Upper lobe of left lung (tissue), 4 donors: ENCODE results near the gene KRTAP3-3.

ENCODE experiments used
- POLR2A ChIP-seq, 4 donors: fragments of 450-650 bp; IDR thresholded peaks; one replicate each; pipeline ENCODE4 v1.5.1; 2016 to 2017; ENCODE audit warnings: antibody characterized with exemption in 4 of 4, mild to moderate bottlenecking in 2 of 4
- POLR2AphosphoS5 ChIP-seq, 2 donors: sonication (generic); formaldehyde crosslinking; IDR thresholded peaks; one replicate each; pipeline ENCODE4 v1.5.1; 2017; ENCODE audit warnings: antibody characterized with exemption in 2 of 2
- TF ChIP-seq, protein P1 (sequence below), 6 experiments: fragments of 450-650 bp in 4 of 6; fragments of 200-600 bp in 2 of 6; sonication (generic) in 2 of 6; IDR thresholded peaks; one replicate each; pipeline ENCODE4 v1.5.1; 2016 to 2019; ENCODE audit warnings: antibody characterized with exemption in 6 of 6

DNA sequence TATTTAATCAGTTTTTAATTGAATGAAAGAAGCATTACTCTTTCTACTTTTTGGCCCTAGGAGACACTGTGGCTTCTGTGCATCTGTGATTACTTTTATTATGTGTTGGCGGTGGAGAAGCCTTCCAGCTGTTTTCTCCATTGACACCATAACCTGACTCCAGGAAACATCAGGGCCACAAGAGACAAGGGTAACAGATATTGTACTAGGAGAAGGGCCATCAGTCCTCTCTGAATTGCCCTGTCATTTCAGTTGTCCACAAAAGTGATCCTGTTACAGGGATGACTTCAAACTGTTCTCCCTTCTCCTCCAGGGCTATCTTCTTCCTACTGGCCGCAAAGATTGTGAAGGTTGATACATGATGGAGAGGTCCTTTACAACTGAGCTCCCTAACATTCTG is 41.8 kb downstream of the KRTAP3-3 start:
- TF ChIP-seq, protein P1, sequence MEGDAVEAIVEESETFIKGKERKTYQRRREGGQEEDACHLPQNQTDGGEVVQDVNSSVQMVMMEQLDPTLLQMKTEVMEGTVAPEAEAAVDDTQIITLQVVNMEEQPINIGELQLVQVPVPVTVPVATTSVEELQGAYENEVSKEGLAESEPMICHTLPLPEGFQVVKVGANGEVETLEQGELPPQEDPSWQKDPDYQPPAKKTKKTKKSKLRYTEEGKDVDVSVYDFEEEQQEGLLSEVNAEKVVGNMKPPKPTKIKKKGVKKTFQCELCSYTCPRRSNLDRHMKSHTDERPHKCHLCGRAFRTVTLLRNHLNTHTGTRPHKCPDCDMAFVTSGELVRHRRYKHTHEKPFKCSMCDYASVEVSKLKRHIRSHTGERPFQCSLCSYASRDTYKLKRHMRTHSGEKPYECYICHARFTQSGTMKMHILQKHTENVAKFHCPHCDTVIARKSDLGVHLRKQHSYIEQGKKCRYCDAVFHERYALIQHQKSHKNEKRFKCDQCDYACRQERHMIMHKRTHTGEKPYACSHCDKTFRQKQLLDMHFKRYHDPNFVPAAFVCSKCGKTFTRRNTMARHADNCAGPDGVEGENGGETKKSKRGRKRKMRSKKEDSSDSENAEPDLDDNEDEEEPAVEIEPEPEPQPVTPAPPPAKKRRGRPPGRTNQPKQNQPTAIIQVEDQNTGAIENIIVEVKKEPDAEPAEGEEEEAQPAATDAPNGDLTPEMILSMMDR (IDR thresholded peaks at IDR 0.05) = no peak
- TF ChIP-seq POLR2AphosphoS5 (IDR thresholded peaks at IDR 0.05) (no peak), POLR2A (IDR thresholded peaks at IDR 0.05) (no peak)
